Adrenal gland (tissue), 12 donors: Measurements from ENCODE around the gene PNMT. TPM values are rescaled to one million over a fixed set of nuclear protein-coding genes. Genes with fewer than 3 reads are reported as not detected.
A peak's percentile ranks its signal among the peaks of the same experiment; 100 is the strongest.

Experiments
- DNase-seq, 7 donors: peaks; one replicate each; pipeline ENCODE4 v3.0.0-alpha.2; 2019 to 2020
- H3K27ac ChIP-seq, 5 donors: fragments of 200-600 bp; sonication (generic) in 4 of 5; 1 replicate in 3 of 5; 2 replicates in 2 of 5; pipeline versions ENCODE4 v1.5.1 to v1.8.0; 2016 to 2020; ENCODE audit warnings: mild to moderate bottlenecking in 1 of 5
- H3K27me3 ChIP-seq: fragments of 200-600 bp; 2 replicates; pipeline ENCODE4 v1.8.0; 2021
- H3K36me3 ChIP-seq, 2 donors: fragments of 200-600 bp; replicated peaks in 1 of 2; 1 replicate in 1 of 2; 2 replicates in 1 of 2; pipeline versions ENCODE4 v1.5.1 to v1.8.0; 2018 to 2022
- H3K4me1 ChIP-seq, 2 donors: fragments of 200-600 bp; replicated peaks in 1 of 2; 1 replicate in 1 of 2; 2 replicates in 1 of 2; pipeline versions ENCODE4 v1.5.1 to v1.8.0; 2018 to 2021
- H3K4me3 ChIP-seq, 4 donors: fragments of 200-600 bp; sonication (generic) in 3 of 4; one replicate each; pipeline ENCODE4 v1.5.1; 2016 to 2018
- H3K9me3 ChIP-seq, 3 donors: fragments of 200-600 bp; sonication (generic) in 1 of 3; replicated peaks in 1 of 3; 1 replicate in 2 of 3; 2 replicates in 1 of 3; pipeline versions ENCODE4 v1.5.1 to v1.8.0; 2016 to 2021
- POLR2A ChIP-seq, 2 donors: fragments of 450-650 bp; IDR thresholded peaks; one replicate each; pipeline ENCODE4 v1.6.1; 2017; ENCODE audit warnings: antibody characterized with exemption in 2 of 2, mild to moderate bottlenecking in 2 of 2, moderate library complexity in 1 of 2
- WGBS, 4 donors: extraction: QIAGEN DNeasy Blood & Tissue Kit in 2 of 4; methylation state at CpG; one replicate each; pipeline versions ENCODE4 v1.1.5 to v1.1.7; 2013 to 2017; 5-methylcytosine and 5-hydroxymethylcytosine counted together
- intact Hi-C, 2 donors: fragments of 100-400 bp; cut with DNase I; formaldehyde crosslinking; loops; one replicate each; pipeline versions ENCODE4 v1.14.1 to v1.15.0; 2022 to 2023
- polyA plus RNA-seq, 3 donors: library from polyadenylated mRNA; stranded (reverse); fragments of 200-250 nt in 2 of 3; fragments of 350-450 nt in 1 of 3; fragmentation: Illumina TruSeq in 1 of 3; extraction: RNeasy Lipid Tissue Mini Kit (QIAGEN cat#74804) in 1 of 3; gene quantifications; one replicate each; pipeline ENCODE4 v1.2.3, GENCODE V29; 2013 to 2014
- total RNA-seq, 9 donors: library from RNA; depleted of rRNA in 4 of 9; stranded (reverse); fragments of >200 nt in 4 of 9; fragments of 120-200 nt in 1 of 9; fragmentation: NEBNext Ultra II Directional in 1 of 9; extraction: Animal tissue kit (Norgen Biotek cat#: 25700) in 1 of 9; gene quantifications; one replicate each; pipeline versions ENCODE4 v1.1.0 to v1.2.4, GENCODE V29; 2013 to 2023
- TF ChIP-seq, protein P1 (sequence below), 6 experiments: fragments of 450-650 bp in 4 of 6; fragments of 200-600 bp in 2 of 6; sonication (generic) in 1 of 6; IDR thresholded peaks; 1 replicate in 5 of 6; 2 replicates in 1 of 6; pipeline versions ENCODE4 v1.5.1 to v1.8.0; 2016 to 2021; ENCODE audit warnings: antibody characterized with exemption in 6 of 6, mild to moderate bottlenecking in 2 of 6, moderate library complexity in 1 of 6
- donor health status: healthy with polysubstance abuse.
- donor health status: Bipolar disorder and iron deficiency.
- donor health status: DM: yes; HTN: yes; CAD: no.
- donor health status: DM: no; HTN: no; CAD: no.
- donor health status: DM: no; HTN: no; CAD: no.
- donor health status: DM: yes; HTN: yes; CAD: no.

Gene PNMT
- total and polyA plus RNA-seq, 12 donors = 0.47 to 593 (median 121) TPM; not detected in 1

DNA sequence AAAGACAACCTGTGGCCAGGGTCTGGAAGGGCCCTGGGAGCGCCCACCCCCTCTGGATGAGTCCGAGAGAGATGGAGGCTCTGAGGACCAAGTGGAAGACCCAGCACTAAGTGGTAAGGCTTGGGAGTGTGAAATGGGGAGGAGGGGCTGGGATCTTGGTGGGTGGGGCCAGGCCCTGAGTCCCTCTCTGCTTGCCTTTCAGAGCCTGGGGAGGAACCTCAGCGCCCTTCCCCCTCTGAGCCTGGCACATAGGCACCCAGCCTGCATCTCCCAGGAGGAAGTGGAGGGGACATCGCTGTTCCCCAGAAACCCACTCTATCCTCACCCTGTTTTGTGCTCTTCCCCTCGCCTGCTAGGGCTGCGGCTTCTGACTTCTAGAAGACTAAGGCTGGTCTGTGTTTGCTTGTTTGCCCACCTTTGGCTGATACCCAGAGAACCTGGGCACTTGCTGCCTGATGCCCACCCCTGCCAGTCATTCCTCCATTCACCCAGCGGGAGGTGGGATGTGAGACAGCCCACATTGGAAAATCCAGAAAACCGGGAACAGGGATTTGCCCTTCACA is 32.6 kb upstream of the PNMT start:
- WGBS, 4 donors = 84 to 94% (median 89%) methylated on average over 5 to 8 of the region's 8 CpGs
- DNase-seq = no peak
- Histone ChIP-seq H3K27ac (peak overlapping the region in 1 of 5 donors; percentile 90), H3K4me3 (no peak overlapping the region), H3K36me3 (no peaks in the 10 kb centered on the region), H3K27me3 (no peaks in the 10 kb centered on the region), H3K4me1 (peaks cover 44 to 69% of the 10 kb centered on the region in 2 donors), H3K9me3 (no peaks in the 10 kb centered on the region)
- TF ChIP-seq, protein P1, sequence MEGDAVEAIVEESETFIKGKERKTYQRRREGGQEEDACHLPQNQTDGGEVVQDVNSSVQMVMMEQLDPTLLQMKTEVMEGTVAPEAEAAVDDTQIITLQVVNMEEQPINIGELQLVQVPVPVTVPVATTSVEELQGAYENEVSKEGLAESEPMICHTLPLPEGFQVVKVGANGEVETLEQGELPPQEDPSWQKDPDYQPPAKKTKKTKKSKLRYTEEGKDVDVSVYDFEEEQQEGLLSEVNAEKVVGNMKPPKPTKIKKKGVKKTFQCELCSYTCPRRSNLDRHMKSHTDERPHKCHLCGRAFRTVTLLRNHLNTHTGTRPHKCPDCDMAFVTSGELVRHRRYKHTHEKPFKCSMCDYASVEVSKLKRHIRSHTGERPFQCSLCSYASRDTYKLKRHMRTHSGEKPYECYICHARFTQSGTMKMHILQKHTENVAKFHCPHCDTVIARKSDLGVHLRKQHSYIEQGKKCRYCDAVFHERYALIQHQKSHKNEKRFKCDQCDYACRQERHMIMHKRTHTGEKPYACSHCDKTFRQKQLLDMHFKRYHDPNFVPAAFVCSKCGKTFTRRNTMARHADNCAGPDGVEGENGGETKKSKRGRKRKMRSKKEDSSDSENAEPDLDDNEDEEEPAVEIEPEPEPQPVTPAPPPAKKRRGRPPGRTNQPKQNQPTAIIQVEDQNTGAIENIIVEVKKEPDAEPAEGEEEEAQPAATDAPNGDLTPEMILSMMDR (IDR thresholded peaks at IDR 0.05) = no peak
- TF ChIP-seq POLR2A (IDR thresholded peaks at IDR 0.05) = no peak
- intact Hi-C loops = no loop called here

DNA sequence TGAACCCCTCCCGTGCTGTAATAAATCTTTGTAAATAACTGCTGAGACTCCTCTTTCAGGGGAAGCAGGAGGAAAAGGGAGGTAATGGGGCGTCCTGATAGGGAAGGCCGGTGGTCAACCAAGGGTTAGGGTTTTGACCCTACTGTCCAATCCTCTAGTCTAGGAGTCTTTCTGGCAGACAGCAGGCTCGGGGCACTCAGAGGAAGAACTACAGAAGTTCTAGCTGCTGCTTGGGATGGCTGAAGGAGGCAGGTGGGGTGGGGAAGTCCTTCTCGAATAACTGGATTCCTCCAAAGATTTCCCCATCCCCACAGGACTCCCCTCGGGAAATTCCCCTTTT is 31.7 kb upstream of the PNMT start:
- peaks cover 53 to 78% of the 10 kb centered on the region in 2 donors for H3K4me1 ChIP-seq
- peak overlapping the region; percentile 18 to 99 (median 79) for H3K27ac ChIP-seq
- H3K27me3 ChIP-seq = no peaks in the 10 kb centered on the region
- intact Hi-C loops = no loop called here
- no peak for DNase-seq
- 22 to 33% (median 23%) methylated on average over 6 of the region's 6 CpGs for WGBS, 4 donors
- H3K4me3 ChIP-seq = peak overlapping the region in 3 of 4 donors; percentile 62 to 99 (median 90)
- no peaks in the 10 kb centered on the region for H3K36me3 ChIP-seq
- no peaks in the 10 kb centered on the region for H3K9me3 ChIP-seq
- TF ChIP-seq POLR2A (IDR thresholded peaks at IDR 0.05) = no peak
- TF ChIP-seq, protein P1 (IDR thresholded peaks at IDR 0.05) = no peak

DNA sequence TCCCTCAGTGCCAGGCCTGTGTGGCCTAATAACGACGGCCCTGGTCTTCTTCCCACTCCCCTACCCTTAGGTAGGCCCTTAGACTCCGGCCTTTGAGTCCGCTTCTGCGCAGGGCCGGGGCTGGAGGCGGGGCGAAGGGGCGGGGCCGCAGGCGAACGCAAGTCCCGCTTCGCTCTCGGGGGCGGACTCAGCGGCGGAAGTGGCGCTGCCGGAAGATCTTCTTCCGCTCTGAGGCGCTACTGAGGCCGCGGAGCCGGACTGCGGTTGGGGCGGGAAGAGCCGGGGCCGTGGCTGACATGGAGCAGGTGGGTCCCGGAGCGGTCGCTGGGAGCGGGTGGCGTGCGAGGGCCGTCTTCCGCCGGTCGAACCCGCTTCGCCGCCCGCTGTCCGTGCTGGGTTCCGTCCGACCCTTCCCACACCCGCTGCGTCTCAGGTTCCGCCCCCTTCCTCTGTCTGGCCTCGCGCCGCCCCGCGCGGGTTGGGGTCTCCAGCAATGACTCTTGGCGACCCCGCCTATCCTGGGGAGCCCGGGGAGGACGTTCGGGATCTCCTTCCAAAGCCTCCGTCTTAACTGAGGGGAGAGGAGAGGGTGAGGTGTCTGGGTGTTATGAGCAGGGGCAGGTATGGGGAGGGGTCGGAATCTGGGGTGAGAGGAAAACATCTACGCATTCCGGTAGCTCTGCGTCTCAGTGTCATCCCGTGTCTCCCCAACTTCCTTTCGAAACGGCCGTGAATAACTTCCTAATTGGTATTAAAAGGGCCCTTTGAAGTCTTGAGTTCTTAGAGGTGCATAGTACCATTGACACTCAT is 31.1 kb upstream of the PNMT start, which contains the start of gene STARD3:
Gene STARD3 (plus strand): TSS at position 218 of the 810 bp plus-strand sequence. CDS start 16,388 bp downstream, outside the sequence.
- TF ChIP-seq, protein P1 (IDR thresholded peaks at IDR 0.05) = peak in 1 of 6 experiments; percentile 17
- TF ChIP-seq POLR2A (IDR thresholded peaks at IDR 0.05) = peak; percentile 70 to 74
- peaks cover 59 to 83% of the 10 kb centered on the region in 2 donors for H3K4me1 ChIP-seq
- intact Hi-C loops = no loop called here
- no peaks in the 10 kb centered on the region for H3K9me3 ChIP-seq
- no peaks in the 10 kb centered on the region for H3K36me3 ChIP-seq
- 0 to 1% (median 1%) methylated on average over 32 to 69 of the region's 69 CpGs for WGBS, 4 donors
- peak within 1 kb of the TSS; percentile 18 to 99 (median 79) for H3K27ac ChIP-seq
- DNase-seq = peak; percentile 92 to 95 (median 93)
- no peaks in the 10 kb centered on the region for H3K27me3 ChIP-seq
- peak within 1 kb of the TSS; percentile 62 to 99 (median 83) for H3K4me3 ChIP-seq

GRCh38 chr17:39638317-39638716 is 29.9 kb upstream of the PNMT start:
- DNase-seq = no peak
- TF ChIP-seq, protein P1 (IDR thresholded peaks at IDR 0.05) = no peak
- TF ChIP-seq POLR2A (IDR thresholded peaks at IDR 0.05) = no peak
- Histone ChIP-seq H3K27ac (peak overlapping the region in 1 of 5 donors; percentile 55), H3K27me3 (no peaks in the 10 kb centered on the region), H3K36me3 (no peaks in the 10 kb centered on the region), H3K4me1 (peaks cover 59 to 86% of the 10 kb centered on the region in 2 donors), H3K4me3 (peak overlapping the region in 1 of 4 donors; percentile 99), H3K9me3 (no peaks in the 10 kb centered on the region)
- intact Hi-C loops = no loop called here
- 59 to 81% (median 68%) methylated on average over 7 of the region's 7 CpGs for WGBS, 4 donors
